ENCODE data around the gene LRP10. TPM values are rescaled to one million over a fixed set of nuclear protein-coding genes. Genes with fewer than 3 reads are reported as not detected.
"Not testable (repeated sequence)": the region's sequence is repeated elsewhere in the genome, so short reads cannot be mapped to it uniquely, and the experiment has no call there.

Gene LRP10
- total and polyA plus RNA-seq, 2 experiments from 2014 or later, result 56.2 to 117 TPM

DNA sequence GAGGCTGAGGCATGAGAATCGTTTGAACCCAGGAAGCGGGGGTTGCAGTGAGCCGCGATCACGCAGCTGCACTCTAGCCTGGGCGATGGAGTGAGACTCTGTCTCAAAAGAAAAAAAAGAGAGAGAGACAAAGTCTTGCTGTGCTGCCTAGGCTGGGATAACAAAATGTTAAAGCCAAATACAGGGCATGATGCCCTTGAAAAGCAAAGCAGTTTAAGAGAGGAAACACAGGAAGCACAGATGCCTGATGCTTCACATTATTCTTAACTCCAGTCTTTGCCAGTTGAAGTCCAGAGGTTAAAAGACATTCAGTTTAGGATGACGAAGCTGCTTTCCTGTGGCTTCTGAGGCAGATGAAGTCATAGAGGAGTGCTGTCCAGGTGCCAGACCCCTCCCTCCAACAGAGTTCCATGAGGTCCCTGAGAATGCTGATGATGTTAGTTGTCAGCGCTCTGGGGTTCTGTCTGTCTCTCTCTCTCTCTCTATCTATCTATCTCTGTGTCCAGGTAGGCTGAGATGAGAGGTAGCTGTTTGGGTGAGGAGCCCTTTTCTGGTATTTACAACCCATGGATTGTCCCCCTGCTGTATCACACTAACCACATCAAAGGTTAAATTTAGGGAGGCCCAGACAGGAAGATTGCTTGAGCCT, 46.7 kb upstream of the LRP10 start:
- no peak overlapping the region for H3K4me3 ChIP-seq
- peak; percentile 75 for DNase-seq (ENCODE audit: low spot score)
- no peaks in the 10 kb centered on the region for H4K20me1 ChIP-seq (ENCODE audit: insufficient read depth, poor library complexity, severe bottlenecking)
- 69% methylated on average over 8 of the region's 8 CpGs for WGBS (ENCODE audit: low lambda C conversion rate, missing lambda C conversion rate)
- H2AFZ ChIP-seq, result no peak overlapping the region
- no peaks in the 10 kb centered on the region for H3K27me3 ChIP-seq
- peaks cover 44% of the 10 kb centered on the region for H3K4me1 ChIP-seq (ENCODE audit: insufficient read depth)
- TF ChIP-seq EZH2phosphoT487 (IDR thresholded peaks at IDR 0.05; ENCODE audit: low read depth, severe bottlenecking, unreplicated experiment) (no peak), EZH2 (IDR thresholded peaks at IDR 0.05; ENCODE audit: borderline replicate concordance) (no peak)
- TF ChIP-seq, protein P1, sequence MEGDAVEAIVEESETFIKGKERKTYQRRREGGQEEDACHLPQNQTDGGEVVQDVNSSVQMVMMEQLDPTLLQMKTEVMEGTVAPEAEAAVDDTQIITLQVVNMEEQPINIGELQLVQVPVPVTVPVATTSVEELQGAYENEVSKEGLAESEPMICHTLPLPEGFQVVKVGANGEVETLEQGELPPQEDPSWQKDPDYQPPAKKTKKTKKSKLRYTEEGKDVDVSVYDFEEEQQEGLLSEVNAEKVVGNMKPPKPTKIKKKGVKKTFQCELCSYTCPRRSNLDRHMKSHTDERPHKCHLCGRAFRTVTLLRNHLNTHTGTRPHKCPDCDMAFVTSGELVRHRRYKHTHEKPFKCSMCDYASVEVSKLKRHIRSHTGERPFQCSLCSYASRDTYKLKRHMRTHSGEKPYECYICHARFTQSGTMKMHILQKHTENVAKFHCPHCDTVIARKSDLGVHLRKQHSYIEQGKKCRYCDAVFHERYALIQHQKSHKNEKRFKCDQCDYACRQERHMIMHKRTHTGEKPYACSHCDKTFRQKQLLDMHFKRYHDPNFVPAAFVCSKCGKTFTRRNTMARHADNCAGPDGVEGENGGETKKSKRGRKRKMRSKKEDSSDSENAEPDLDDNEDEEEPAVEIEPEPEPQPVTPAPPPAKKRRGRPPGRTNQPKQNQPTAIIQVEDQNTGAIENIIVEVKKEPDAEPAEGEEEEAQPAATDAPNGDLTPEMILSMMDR (IDR thresholded peaks at IDR 0.05; ENCODE audit: poor library complexity), result no peak
- peaks cover under 1% of the 10 kb centered on the region for H3K79me2 ChIP-seq
- H3K27ac ChIP-seq, result peak overlapping the region; percentile 99
- H3K9me2 ChIP-seq (replicated peaks; ENCODE audit: insufficient read depth), result no peaks in the 10 kb centered on the region
- H3K36me3 ChIP-seq (replicated peaks; ENCODE audit: insufficient read depth, low read depth), result no peaks in the 10 kb centered on the region
- H3K4me2 ChIP-seq, result peak overlapping the region; percentile 43
- no peaks in the 10 kb centered on the region for H3K9me3 ChIP-seq (ENCODE audit: low read depth)

DNA sequence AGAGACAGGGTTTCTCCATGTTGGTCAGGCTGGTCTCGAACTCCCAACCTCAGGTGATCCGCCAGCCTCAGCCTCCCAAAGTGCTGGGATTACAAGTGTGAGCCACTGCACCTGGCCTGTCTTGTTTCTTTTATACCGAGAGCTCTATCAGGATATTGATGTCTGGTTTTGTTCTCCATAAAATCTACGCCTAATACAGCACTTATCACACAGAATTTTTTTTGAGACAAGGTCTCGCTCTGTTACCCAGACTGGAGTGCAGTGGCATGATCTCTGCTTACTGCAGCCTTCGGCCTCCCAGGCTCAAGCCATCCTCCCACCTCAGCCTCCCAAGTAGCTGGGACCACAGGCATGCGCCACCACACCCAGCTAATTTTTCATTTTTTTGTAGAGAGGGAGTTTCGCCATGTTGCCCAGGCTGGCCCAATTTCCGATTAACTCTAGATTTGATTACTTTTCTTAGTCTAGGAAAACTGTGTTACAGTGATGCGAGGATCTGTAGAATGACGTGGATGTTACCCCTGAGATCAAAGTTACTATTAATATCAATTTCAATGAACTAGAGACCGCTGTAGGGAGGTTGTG, 42.4 kb upstream of the LRP10 start:
- H3K9me2 ChIP-seq (replicated peaks; ENCODE audit: insufficient read depth); DNase-seq (ENCODE audit: low spot score); H3K27me3 ChIP-seq; H3K4me1 ChIP-seq (ENCODE audit: insufficient read depth); H4K20me1 ChIP-seq (ENCODE audit: insufficient read depth, poor library complexity, severe bottlenecking); H3K9me3 ChIP-seq (ENCODE audit: low read depth); H3K4me3 ChIP-seq; H3K36me3 ChIP-seq (replicated peaks; ENCODE audit: insufficient read depth, low read depth): not testable (repeated sequence)
- Histone ChIP-seq H3K4me2 (peak overlapping the region; percentile 88), H3K27ac (peak overlapping the region; percentile 87), H2AFZ (peak overlapping the region; percentile 99), H3K79me2 (peaks cover 22% of the 10 kb centered on the region)
- WGBS (ENCODE audit: low lambda C conversion rate, missing lambda C conversion rate), result 87% methylated on average over 12 of the region's 12 CpGs

DNA sequence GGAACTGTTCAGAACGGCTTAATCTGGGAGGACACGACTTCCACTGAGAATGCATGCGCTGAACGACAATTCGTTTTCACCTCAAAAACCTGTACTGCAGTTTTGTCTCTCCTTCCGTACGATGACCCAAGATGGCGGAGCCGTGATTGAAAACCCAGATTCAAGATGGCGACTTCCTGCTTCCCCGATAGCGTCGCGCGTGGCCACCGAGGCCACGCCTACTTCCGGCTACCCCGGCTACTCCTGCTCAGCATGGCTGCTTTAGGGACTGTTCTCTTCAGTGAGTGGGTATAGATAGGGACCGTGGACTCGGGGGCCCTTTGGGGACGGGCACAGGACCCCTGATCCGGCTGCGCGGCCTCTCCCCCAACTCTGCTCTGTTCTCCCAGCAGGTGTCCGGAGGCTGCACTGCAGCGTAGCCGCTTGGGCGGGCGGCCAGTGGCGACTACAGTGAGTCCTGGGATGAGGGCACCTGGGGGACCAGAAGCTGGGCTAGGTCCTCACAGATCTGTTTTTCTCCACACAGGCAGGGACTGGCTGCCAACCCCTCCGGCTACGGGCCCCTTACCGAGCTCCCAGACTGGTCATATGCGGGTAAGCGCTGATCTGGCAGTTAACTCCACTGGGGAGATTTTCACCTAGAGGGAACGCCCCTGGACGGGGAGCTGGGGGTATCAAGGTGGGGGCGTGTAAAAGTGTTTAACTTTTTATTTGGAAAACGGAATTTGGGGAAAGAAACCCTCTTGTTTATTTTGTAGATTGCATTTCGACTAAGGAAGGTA, 41.7 kb upstream of the LRP10 start, which contains the start of gene MRPL52:
Gene MRPL52, plus strand, starts transcription at position 227 of the 782 bp plus-strand sequence. Its CDS starts 26 bp downstream, at position 253.
- TF ChIP-seq EZH2 (IDR thresholded peaks at IDR 0.05; ENCODE audit: borderline replicate concordance), result no peak
- TF ChIP-seq, protein P1 (IDR thresholded peaks at IDR 0.05; ENCODE audit: poor library complexity), result no peak
- TF ChIP-seq EZH2phosphoT487 (IDR thresholded peaks at IDR 0.05; ENCODE audit: low read depth, severe bottlenecking, unreplicated experiment), result no peak
- Histone ChIP-seq H3K36me3 (replicated peaks; ENCODE audit: insufficient read depth, low read depth) (no peaks in the 10 kb centered on the region), H3K79me2 (peaks cover 22% of the 10 kb centered on the region), H3K4me2 (peak within 1 kb of the TSS; percentile 88), H2AFZ (peak within 1 kb of the TSS; percentile 99), H3K9me2 (replicated peaks; ENCODE audit: insufficient read depth) (no peaks in the 10 kb centered on the region), H4K20me1 (ENCODE audit: insufficient read depth, poor library complexity, severe bottlenecking) (no peaks in the 10 kb centered on the region), H3K27ac (peak within 1 kb of the TSS; percentile 87), H3K4me3 (peak within 1 kb of the TSS; percentile 93), H3K27me3 (no peaks in the 10 kb centered on the region), H3K4me1 (ENCODE audit: insufficient read depth) (no peaks in the 10 kb centered on the region), H3K9me3 (ENCODE audit: low read depth) (no peaks in the 10 kb centered on the region)
- under 1% methylated on average over 41 of the region's 41 CpGs for WGBS (ENCODE audit: low lambda C conversion rate, missing lambda C conversion rate)
- DNase-seq (ENCODE audit: low spot score), result peak; percentile 95

Measured in hepatocyte (in vitro differentiated cells).